Embryonic facial prominence (tissue), 1 donor: ENCODE data around the gene MORN3.
"Not testable (repeated sequence)": the region's sequence is repeated elsewhere in the genome, so short reads cannot be mapped to it uniquely, and the experiment has no call there.

Experiments used
- DNase-seq: peaks from one replicate; pipeline ENCODE4 v3.0.0-alpha.2; 2016; ENCODE audit errors: extremely low spot score

MORN3 gene

DNA sequence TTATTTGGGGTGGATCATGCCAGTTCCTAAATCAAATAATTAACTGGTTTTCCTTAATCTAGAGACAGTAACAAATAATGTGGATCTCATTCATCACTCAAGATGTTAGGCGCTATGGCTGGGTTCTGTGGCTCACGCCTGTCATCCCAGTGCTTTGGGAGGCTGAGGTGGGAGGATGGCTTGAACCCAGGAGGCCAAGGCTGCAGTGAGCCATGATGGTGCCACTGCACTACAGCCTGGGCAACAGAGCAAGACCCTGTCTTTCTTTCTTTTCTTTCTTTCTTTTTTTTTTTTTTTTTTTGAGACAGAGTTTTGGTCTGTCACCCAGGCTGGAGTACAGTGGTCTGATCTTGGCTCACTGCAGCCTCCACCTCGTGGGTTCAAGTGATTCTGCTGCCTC, 23.3 kb upstream of the MORN3 start:
- DNase-seq, result not testable (repeated sequence)

DNA sequence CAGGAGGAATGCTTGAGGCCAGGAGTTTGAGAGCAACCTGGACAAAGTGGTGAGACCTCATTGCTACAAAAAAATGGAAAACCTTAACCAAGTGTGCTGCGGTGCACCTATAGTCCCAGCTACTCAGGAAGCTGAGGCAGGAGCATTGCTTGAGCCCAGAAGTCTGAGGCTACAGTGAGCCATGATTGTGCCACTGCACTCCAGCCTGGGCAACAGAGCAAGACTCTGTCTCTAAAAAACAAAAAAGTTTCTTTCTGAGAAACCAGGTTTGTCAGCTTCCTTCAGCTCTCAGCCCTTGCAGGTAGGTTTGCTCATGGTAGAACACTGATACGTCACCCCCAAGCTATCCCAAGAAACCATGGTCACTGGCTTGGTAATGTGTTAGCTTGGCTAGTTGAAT, 20.0 kb upstream of the MORN3 start:
- DNase-seq, result no peak

DNA sequence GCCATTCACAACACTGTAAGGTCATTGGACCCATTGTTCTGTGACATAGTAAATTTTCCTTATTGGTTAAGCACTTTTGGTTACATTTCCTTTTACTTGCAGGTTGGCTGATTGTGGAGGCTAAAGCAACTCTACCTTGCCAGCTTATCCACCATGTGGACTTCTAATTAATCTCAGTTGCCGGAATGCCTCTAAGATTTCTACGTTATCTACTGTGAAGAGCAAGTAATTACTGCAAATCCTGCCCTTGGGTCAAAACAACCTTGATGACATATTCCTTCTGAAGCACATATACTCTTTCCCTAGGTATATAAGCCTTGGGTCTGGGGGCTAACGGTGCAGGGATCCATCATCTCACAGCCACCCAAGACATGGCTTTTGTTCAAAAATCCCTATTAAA, 19.5 kb upstream of the MORN3 start:
- DNase-seq, result no peak

DNA sequence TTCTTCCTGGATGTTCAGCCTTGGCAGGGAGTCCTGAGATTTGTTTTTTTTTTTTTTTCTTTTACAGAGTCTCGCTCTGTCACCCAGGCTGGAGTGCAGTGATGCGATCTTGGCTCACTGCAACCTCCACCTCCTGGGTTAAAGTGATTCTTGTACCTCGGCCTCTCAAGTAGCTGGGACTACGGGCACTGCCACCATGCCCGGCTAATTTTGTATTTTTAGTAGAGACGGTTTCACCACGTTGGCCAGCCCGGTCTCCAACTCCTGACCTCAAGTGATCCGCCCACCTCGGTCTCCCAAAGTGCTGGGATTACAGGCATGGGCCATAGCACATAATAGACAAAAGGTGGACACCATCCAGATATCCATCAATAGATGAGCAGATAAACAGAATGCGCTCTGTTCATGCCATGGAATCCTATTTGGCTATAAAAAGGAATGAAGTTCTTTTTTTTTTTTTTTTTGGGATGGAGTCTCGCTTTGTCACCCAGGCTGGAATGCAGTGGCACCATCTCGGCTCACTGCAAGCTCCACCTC, 10.3 kb upstream of the MORN3 start:
- DNase-seq, result not testable (repeated sequence)

DNA sequence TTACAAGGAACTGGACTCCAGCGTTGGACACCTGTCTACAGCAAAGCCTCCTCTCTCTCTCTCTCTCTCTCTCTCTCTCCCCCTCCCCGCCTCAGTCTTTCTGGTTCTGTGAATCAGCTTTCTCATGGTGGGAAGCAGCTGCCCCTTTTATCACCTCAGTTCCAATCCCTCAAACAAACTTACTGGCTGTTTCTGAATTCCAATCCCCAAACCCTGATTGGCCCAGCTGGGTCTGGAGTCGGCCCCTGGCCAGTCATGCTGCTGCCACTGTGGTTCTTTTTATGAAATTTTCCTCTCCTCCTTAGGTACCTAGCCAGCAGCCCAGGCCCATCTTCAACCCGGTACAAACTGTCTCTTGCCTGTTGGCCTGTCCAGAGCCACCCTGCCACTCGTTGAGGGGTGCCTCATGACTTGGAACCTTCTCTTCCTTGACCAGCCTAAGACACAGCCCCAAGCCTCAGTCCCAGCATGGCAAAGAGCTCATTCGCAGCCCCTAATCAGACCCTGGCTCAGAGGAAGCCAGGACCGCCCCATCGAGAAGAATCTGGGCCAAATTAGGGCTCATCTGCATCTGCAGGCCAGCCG, 9.4 kb upstream of the MORN3 start:
- DNase-seq, result no peak

DNA sequence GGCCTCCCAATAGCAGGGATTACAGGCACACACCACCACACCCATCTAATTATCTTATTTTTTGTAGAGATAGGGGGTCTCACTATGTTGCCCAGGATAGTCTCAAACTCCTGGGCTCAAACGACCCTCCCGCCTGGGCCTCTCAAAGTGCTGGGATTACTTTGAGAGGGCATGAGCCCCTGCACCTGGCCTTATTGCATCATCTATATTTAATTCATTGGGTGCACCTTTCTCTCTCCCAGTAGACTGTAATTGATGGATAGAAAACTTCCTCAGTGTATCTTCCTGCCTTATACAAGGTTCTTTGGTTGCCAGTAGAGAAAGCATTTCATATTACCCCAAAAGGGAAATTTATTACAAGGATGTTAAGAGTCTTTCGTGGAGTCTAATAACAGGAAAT, 8.9 kb upstream of the MORN3 start:
- no peak for DNase-seq

DNA sequence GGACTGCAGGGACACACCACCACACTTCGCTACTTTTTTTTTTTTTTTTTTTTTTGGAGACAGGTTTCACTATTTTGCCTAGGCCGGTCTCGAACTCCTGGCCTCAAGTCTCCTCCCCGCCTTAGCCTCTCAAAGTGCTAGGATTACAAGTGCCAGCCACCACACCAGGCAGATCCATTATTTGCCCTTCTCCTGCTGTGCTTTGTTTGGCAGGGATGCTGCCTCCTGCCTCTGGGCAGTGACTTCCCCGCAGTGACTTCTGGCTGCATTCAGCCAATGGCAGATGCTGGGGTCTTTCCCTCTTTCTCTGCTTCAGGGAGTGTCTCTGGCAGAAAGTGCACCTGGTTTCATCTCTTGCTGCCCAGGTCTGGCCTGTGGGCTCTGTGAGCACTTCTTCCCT, 6.7 kb upstream of the MORN3 start:
- DNase-seq, result no peak

DNA sequence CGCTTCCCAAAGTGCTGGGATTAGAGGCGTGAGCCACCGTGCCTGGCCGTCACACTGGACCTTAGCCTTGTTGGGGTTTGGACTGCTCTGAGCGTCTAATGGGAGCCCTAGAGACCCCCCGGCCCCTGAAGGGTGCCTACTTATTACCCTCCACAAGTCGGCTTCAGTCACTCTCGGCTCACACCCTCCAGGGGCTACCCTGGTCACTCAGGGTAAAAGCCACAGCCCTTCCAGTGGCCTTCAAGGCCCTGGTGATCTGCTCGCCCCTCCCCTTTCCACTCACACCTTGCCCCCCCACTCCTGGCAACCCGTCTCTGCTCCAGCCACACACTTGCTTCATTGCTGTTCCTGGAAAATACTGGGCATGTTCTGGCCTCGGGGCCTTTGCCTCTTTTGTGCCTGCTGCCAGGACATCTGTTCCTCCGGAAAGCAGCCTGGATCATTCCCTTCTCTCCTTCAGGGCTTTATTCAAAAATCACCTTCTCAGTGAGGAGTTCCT, 3.6 kb upstream of the MORN3 start:
- no peak for DNase-seq

DNA sequence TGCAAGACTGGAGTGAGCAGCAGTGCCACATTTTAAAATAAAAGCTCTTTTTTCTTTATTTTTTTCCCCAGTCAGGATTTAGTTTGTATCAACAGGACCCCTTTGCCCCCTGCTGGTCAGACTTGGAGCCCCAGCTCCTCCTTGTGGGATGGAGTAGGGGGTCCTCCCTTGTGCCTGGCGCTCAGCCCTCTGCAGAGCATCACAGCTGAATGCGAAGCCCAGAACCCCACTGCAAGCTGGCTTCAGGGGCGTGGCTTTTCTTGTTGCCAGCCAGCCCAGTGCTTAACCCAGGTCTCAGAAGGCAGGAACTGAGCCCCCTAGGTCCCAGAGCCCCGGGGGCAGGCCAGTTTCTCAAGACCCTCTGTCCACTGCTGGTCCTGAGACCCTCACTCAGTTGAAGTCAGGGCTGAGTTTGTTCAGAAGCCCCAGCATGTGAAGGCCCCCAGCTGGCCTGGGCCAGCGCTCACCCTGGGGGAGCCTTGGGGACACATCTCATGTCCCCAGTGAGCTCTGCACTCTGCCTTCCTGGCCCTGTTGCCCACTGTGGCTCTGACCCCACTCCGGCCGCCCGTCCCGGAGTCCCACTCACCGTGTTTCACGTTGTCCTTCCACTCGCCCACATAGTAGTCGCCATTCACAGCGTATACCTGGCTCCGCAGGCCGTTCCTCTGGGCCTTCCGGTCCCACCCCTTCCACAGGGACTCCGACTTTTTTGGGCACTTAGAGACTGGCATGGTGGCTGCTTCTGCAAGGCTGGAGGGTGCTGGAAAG, 519 bp downstream of the MORN3 start:
- peak; percentile 57 for DNase-seq

DNA sequence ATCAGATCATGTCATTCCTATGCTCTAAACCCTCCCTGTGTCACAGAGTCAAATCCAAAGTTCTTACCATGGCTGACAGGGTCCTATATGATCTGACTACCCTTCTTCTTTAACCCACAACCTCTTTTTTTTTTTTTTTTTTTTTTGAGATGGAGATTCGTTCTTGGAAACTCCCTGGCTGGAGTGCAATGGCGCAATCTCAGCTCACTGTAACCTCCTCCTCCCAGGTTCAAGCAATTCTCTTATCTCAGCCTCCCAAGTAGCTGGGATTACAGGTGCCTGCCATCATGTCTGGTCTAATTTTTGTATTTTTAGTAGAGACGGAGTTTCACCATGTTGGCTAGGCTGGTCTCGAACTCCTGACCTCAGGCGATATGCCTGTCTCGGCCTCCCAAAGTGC, 2.6 kb downstream of the MORN3 start:
- DNase-seq, result not testable (repeated sequence)

DNA sequence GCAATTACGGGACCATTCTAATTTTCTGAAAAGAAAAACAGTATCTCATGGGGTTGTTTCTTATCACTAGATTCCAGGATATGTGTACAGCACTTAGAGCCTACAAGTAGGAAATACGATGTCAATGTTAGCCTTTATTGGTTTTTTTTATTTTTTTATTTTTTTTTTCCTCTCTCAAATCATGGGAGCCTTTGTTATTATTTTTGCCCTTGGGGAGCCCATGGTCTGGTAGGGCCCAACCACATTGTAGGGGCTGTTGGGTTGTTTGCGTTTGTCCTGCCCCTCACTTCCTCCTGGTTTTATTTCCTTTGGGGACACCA, 5.9 kb downstream of the MORN3 start:
- DNase-seq, result no peak

DNA sequence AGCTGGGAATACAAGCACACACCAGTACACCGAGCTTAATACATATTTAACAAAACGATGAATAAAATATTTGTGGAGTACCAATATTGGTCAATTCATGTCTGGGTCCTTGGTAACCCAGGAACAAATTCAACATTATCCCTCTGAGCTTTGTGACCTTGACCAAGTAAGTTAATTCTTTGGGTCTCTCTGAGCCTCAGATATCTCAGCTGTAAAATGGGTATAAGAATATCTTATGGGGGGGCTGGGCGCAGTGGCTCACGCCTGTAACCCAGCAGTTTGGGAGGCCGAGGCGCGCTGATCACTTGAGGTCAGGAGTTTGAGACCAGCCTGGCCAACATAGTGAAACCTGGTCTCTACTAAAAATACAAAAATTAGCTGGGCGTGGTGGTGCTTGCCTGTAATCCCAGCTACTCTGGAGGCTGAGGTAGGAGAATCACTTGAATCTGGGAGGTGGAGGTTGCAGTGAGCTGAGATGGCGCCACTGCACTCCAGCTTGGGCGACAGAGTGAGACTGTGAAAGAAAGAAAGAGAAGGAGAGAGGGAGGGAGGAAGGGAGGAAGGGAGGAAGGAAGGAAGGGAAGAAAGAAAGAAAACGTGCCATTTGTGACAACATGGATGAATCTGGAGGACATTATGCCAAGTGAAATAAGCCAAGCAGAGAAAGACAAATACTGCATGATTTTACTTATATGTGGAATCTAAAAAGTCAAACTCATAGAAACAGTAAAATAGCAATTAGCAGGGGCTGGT, 7.9 kb downstream of the MORN3 start:
- not testable (repeated sequence) for DNase-seq

DNA sequence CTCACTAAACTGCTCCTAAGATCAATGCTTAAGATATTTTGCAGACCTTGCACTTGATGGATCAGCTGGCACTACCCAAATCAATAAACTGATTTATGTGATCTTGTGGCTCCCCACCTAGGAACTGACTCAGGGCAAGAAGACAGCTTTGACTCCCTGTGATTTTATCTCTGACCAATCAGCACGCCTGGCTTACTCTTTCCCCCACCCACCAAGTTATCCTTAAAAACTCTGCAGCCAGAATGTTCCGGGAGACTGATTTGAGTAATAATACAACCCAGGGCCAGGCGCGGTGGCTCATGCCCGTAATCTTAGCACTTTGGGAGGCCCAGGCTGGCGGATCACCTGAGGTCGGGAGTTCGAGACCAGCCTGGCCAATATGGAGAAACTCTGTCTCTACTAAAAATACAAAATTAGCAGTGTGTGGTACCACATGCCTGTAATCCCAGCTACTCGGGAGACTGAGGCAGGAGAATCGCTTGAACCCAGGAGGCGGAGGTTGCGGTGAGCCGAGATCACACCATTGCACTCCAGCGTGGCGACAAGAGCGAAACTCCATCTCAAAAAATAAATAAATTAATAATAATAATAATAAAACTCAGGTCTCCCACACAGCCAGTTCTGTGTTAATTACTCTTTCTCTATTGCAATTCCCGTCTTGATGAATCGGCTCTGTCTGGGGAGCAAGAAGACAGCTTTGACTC, 12.0 kb downstream of the MORN3 start:
- no peak for DNase-seq

DNA sequence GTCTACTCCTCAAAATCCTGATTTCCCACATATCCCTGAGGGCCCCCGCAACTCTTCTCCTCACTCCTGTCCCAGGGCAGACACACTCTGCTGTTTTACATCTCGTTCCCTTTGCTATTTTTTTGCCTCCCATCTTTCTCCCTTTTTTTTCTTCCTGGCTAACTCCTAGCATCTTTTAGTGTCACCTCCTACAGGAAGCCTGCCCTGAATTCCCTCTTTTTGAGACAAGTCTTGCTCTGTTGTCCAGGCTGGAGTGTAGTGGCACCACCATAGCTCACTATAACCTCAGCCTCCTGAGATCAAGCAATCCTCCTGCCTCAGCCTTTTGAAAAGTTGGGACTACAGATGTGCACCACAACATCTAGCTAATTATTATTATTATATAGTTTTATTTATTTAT, 13.3 kb downstream of the MORN3 start:
- no peak for DNase-seq

DNA sequence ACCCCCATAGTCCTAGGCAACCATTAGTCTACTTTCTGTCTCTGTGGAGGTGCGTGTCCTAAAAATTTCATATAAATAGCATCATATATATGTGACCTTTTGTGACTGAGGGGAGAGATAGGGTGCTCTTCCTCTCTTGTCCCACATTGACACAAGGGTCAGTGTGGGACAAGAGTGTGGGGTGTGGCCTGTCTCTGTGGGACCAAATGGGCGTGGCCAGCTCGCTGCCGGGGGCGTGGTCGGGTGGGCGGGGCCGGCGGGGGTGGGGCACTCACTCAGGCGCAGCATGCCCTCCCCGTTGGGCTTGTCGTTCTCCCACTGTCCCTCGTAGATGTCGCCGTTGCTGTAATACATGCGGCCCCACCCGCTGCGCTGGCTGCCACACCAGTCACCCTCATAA, 15.5 kb downstream of the MORN3 start:
- no peak for DNase-seq

DNA sequence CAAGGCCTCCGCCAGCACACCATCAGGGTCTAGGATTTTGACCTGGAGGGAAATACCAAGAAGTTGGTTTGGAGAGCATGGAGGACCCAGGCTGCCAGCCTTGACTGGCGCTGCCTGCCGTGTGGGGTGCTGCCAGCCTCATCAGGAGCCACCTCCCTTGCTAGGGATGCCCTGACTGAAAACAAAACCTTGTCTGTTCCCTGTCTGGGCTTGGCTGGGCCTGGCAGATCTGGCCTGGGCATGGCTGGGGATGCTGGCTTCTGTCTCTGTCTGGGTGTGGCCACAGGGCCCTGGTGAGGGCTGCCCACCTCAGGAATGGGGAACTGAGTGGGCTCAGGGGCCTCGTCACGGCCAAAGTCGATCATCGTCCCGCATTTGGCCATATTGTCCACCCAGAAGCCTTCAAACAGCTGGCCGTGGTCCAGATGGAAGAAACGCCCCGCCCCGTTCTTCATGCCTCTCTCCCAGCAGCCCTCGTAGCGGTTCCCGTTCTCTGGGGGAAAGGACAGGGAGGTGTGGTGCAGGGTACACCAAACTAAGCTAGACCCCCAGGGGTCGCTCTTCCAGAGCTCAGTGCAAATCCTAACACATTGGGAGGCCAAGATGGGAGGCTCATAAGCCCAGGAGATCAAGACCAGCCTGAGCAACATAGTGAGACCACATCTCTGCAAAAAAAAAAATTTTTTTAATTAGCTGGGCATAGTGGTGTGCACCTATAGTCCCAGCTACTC, 16.5 kb downstream of the MORN3 start:
- DNase-seq, result no peak

DNA sequence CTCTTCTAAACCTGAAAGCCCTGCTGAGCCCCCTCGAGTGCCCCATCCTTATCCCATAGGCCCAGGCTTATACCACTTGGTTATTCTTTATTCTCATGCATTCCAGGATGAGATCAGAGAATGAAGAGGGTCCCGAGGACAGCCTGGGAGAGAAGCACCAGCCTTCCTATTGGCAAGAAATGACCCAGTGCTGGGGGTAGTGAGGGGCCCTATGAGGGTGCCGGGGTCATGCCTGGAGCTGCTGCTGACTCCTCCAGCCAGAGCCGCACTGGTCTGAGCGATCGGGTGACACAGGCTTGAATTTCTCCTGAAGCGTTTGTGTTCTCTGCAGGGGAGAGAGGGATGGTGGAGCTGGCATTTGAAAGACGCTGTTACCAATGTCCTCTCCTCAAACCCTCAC, 18.1 kb downstream of the MORN3 start:
- no peak for DNase-seq

DNA sequence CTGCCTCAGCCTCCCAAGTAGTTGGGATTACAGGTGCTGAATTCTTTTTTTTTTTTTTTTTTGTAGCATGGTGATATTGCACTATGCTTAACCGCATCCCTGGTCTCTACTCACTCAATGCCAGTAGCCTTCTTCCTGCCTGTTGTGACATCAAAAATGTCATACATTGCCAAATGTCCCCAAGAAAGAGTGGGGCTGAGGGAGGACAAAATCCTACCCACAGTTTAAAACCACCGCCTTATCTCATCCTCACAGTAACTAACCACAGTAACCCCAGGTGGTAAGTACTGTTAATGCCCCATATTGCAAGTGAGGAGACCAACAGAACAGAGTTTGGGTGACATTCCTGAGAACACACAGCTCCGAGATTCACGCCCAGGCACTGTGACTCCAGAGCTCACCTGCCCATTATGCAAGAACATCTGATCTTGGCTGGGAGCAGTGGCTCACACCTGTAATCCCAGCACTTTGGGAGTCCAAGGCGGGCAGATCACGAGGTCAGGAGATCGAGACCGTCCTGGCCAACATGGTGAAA, 19.6 kb downstream of the MORN3 start:
- no peak for DNase-seq

DNA sequence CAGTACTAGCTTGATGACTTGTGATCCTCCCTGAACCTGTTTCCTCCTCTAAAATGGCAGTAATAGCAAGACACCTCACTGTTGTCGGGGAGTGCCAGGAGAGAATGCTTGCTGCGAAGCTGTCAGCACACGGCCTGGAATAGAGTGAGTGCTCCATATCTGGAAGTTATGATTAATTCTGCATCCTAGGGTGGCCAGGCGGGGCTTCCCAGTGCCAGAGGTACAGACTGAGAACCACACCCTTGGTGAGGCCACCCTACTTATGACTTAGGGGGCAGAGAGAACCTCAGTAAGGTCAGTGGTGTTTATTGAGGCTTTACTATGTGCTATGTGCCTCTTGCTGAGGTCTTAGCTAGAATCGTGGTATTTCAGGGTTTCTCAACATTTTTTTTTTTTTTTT, 20.1 kb downstream of the MORN3 start:
- no peak for DNase-seq

DNA sequence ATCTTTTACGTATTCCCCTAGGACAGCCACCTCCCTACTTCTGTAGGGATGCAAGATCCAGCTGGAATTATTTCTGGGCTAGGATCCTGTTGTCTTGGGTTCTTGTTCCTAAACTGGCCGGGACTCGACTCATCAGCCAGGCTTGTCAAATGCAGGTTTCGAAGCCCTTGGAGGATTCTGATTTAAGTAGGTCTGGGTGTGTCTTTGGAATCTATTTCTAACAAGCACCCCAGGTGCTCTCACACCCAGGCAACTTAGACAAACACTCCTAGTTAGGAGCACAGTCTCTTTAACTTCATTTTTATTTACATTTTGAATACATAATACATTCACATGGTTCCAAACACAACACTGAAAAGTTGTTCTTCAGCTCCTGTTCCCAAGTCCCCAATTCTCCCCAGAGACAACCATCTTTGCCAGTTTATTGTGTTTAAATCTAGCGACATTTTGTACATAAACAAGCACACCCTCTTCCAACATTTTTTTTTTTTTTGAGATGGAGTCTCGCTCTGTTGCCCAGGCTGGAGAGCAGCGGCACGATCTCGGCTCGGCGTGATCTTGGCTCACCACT, 20.9 kb downstream of the MORN3 start:
- DNase-seq, result no peak

DNA sequence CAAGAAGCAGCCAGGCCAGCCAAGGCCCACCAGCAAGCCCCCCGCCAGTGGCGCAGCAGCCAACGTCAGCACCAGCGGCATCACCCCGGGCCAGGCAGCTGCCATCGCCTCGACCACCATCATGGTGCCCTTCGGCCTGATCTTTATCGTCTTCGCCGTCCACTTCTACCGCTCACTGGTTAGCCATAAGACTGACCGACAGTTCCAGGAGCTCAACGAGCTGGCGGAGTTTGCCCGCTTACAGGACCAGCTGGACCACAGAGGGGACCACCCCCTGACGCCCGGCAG, 28.2 kb downstream of the MORN3 start:
- DNase-seq, result no peak
